Activated CD4-positive, alpha-beta T cell treated with anti-CD3 and anti-CD28 coated beads, Interleukin-2, amount 10 ng/mL, durations not matched to agents 7 days and 5 days (primary cell): Measurements from ENCODE around the gene C4A. TPM values are rescaled to one million over a fixed set of nuclear protein-coding genes. Genes with fewer than 3 reads are reported as not detected.
"Not testable (repeated sequence)": the region's sequence is repeated elsewhere in the genome, so short reads cannot be mapped to it uniquely, and the experiment has no call there.

ENCODE experiments used
- CTCF ChIA-PET: fragments of 350-600 bp; sonication (Branson Sonifier 250); formaldehyde crosslinking; loops from one replicate; lab custom pipeline; 2021; ENCODE audit warnings: antibody characterized with exemption; lab: Charles Lee
- POLR2A ChIA-PET: fragments of 350-600 bp; sonication (Branson Sonifier 250); formaldehyde crosslinking; loops from one replicate; lab custom pipeline; 2021; ENCODE audit warnings: antibody characterized with exemption; lab: Charles Lee
- DNase-seq: peaks from one replicate; pipeline ENCODE4 v3.0.0-alpha.2; 2020
- H3K27ac Mint-ChIP-seq: one replicate; pipeline ENCODE4 v1.8.0; 2021; ENCODE audit warnings: mild to moderate bottlenecking, moderate library complexity, mixed read lengths
- H3K27me3 Mint-ChIP-seq: one replicate; pipeline ENCODE4 v1.8.0; 2021; ENCODE audit warnings: mixed read lengths
- H3K36me3 Mint-ChIP-seq: one replicate; pipeline ENCODE4 v1.8.0; 2021; ENCODE audit warnings: low read depth, mixed read lengths
- H3K4me1 Mint-ChIP-seq: one replicate; pipeline ENCODE4 v1.8.0; 2021; ENCODE audit warnings: mixed read lengths
- H3K4me3 Mint-ChIP-seq: one replicate; pipeline ENCODE4 v1.8.0; 2021; ENCODE audit warnings: mild to moderate bottlenecking, moderate library complexity, mixed read lengths
- H3K9me3 Mint-ChIP-seq: one replicate; pipeline ENCODE4 v1.8.0; 2021; ENCODE audit warnings: mixed read lengths
- total RNA-seq, 2 experiments: library from RNA; stranded (reverse); gene quantifications; one replicate each; pipeline ENCODE4 v1.2.3, GENCODE V29; 2021

C4A gene
- total RNA-seq, 2 experiments from 2014 or later, result 3.0 to 4.2 TPM

- POLR2A ChIA-PET, H3K9me3 Mint-ChIP-seq, H3K27me3 Mint-ChIP-seq, H3K4me1 Mint-ChIP-seq, H3K4me3 Mint-ChIP-seq, DNase-seq, H3K27ac Mint-ChIP-seq, CTCF ChIA-PET, H3K36me3 Mint-ChIP-seq: not testable (repeated sequence)
These were observed 22.5 kb downstream of the C4A start for GRCh38 chr6:32004393-32004792.

- H3K27me3 Mint-ChIP-seq, H3K9me3 Mint-ChIP-seq, POLR2A ChIA-PET, H3K4me1 Mint-ChIP-seq, CTCF ChIA-PET, H3K4me3 Mint-ChIP-seq, H3K27ac Mint-ChIP-seq, H3K36me3 Mint-ChIP-seq: not testable (repeated sequence)
- peak; percentile 3 for DNase-seq
These were observed 23.1 kb downstream of the C4A start for GRCh38 chr6:32004864-32005537.

- CTCF ChIA-PET, POLR2A ChIA-PET, H3K27ac Mint-ChIP-seq, H3K27me3 Mint-ChIP-seq, H3K36me3 Mint-ChIP-seq, H3K4me3 Mint-ChIP-seq, DNase-seq, H3K4me1 Mint-ChIP-seq, H3K9me3 Mint-ChIP-seq: not testable (repeated sequence)
These were observed 23.7 kb downstream of the C4A start for GRCh38 chr6:32005538-32005880.

GRCh38 chr6:32005991-32006529 lies 24.2 kb downstream of the C4A start:
- H3K27ac Mint-ChIP-seq, H3K4me3 Mint-ChIP-seq, H3K9me3 Mint-ChIP-seq, H3K4me1 Mint-ChIP-seq, POLR2A ChIA-PET, DNase-seq, CTCF ChIA-PET, H3K27me3 Mint-ChIP-seq, H3K36me3 Mint-ChIP-seq: not testable (repeated sequence)

- H3K4me1 Mint-ChIP-seq, CTCF ChIA-PET, H3K36me3 Mint-ChIP-seq, H3K9me3 Mint-ChIP-seq, H3K4me3 Mint-ChIP-seq, H3K27me3 Mint-ChIP-seq, H3K27ac Mint-ChIP-seq, POLR2A ChIA-PET, DNase-seq: not testable (repeated sequence)
These were observed 25.2 kb downstream of the C4A start for GRCh38 chr6:32007086-32007485.

GRCh38 chr6:32008037-32008436 lies 26.2 kb downstream of the C4A start:
- DNase-seq, H3K4me1 Mint-ChIP-seq, H3K27ac Mint-ChIP-seq, POLR2A ChIA-PET, H3K4me3 Mint-ChIP-seq, CTCF ChIA-PET, H3K9me3 Mint-ChIP-seq, H3K27me3 Mint-ChIP-seq, H3K36me3 Mint-ChIP-seq: not testable (repeated sequence)

GRCh38 chr6:32008616-32009015 lies 26.8 kb downstream of the C4A start:
- POLR2A ChIA-PET, DNase-seq, H3K36me3 Mint-ChIP-seq, CTCF ChIA-PET, H3K4me1 Mint-ChIP-seq, H3K27ac Mint-ChIP-seq, H3K27me3 Mint-ChIP-seq, H3K9me3 Mint-ChIP-seq, H3K4me3 Mint-ChIP-seq: not testable (repeated sequence)

- H3K27me3 Mint-ChIP-seq, H3K27ac Mint-ChIP-seq, POLR2A ChIA-PET, CTCF ChIA-PET, H3K9me3 Mint-ChIP-seq, DNase-seq, H3K4me3 Mint-ChIP-seq, H3K36me3 Mint-ChIP-seq, H3K4me1 Mint-ChIP-seq: not testable (repeated sequence)
These were observed 27.7 kb downstream of the C4A start for GRCh38 chr6:32009537-32009936.

GRCh38 chr6:32010856-32011530 lies 29.1 kb downstream of the C4A start:
- H3K4me1 Mint-ChIP-seq, POLR2A ChIA-PET, H3K27ac Mint-ChIP-seq, H3K4me3 Mint-ChIP-seq, CTCF ChIA-PET, H3K36me3 Mint-ChIP-seq, H3K9me3 Mint-ChIP-seq, H3K27me3 Mint-ChIP-seq: not testable (repeated sequence)
- DNase-seq, result peak; percentile 4

GRCh38 chr6:32012941-32013617 lies 31.2 kb downstream of the C4A start:
- H3K4me1 Mint-ChIP-seq, POLR2A ChIA-PET, DNase-seq, CTCF ChIA-PET, H3K27ac Mint-ChIP-seq, H3K36me3 Mint-ChIP-seq, H3K9me3 Mint-ChIP-seq, H3K27me3 Mint-ChIP-seq, H3K4me3 Mint-ChIP-seq: not testable (repeated sequence)

- H3K4me1 Mint-ChIP-seq, H3K27me3 Mint-ChIP-seq, H3K9me3 Mint-ChIP-seq, H3K27ac Mint-ChIP-seq, H3K36me3 Mint-ChIP-seq, POLR2A ChIA-PET, H3K4me3 Mint-ChIP-seq, CTCF ChIA-PET, DNase-seq: not testable (repeated sequence)
These were observed 31.9 kb downstream of the C4A start for GRCh38 chr6:32013738-32014137.

GRCh38 chr6:32014547-32014946 lies 32.7 kb downstream of the C4A start, which contains the start of gene C4B:
C4B (plus strand) TSS chr6:32014795; CDS start chr6:32014846, 51 bp downstream.
- DNase-seq, POLR2A ChIA-PET, H3K4me3 Mint-ChIP-seq, H3K4me1 Mint-ChIP-seq, CTCF ChIA-PET, H3K27ac Mint-ChIP-seq, H3K36me3 Mint-ChIP-seq, H3K9me3 Mint-ChIP-seq, H3K27me3 Mint-ChIP-seq: not testable (repeated sequence)

- H3K4me3 Mint-ChIP-seq, DNase-seq, H3K4me1 Mint-ChIP-seq, H3K36me3 Mint-ChIP-seq, H3K27me3 Mint-ChIP-seq, H3K27ac Mint-ChIP-seq, CTCF ChIA-PET, H3K9me3 Mint-ChIP-seq, POLR2A ChIA-PET: not testable (repeated sequence)
These were observed 40.2 kb downstream of the C4A start for GRCh38 chr6:32022100-32022499.
